GM19455 (cell line): ENCODE data around the gene SELENOT.
"Not testable (repeated sequence)": the region's sequence is repeated elsewhere in the genome, so short reads cannot be mapped to it uniquely, and the experiment has no call there.

ENCODE experiments used
- ATAC-seq: cut with Tn5 transposase; IDR thresholded peaks from one replicate; pipeline ENCODE4 v1.9.1; 2021; ENCODE audit not compliant: unreplicated experiment

The SELENOT gene

DNA sequence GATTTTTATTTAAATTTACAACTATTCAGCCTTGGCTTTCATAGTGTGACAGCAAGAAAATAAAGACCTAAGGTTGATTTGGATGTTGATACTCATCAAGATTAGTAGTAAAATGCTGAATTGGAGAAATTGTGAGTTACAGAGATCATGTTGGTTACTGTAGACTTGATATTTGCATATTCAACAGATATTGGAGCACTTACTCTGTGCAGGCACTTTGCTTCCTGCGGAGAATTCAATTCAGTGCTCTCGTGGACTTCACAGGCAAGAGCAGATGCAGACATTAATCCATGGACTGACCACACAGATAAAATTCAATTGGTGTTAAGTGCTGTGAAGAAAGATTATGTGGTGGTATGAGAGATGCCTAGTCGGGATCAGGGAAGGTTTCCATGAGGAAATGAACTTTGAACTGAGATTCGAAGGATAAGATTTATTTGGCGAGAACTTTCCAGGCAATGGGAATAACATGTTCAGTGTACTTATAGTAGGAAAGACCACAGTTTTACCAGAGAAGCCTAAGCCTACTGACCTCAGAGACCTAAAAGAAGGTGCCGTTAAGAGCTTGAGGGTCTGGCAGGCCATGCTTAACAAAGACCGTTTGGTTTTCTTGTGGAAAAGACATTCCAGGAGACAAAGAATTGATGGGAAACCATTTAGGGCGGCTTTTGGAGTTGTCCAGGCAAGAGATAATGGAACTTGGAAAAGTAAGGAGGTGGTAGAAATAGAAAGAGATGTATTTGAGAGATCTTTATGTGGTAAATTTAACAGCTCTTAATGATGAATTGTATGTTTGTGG, 4.3 kb downstream of the SELENOT start:
- no peak for ATAC-seq

DNA sequence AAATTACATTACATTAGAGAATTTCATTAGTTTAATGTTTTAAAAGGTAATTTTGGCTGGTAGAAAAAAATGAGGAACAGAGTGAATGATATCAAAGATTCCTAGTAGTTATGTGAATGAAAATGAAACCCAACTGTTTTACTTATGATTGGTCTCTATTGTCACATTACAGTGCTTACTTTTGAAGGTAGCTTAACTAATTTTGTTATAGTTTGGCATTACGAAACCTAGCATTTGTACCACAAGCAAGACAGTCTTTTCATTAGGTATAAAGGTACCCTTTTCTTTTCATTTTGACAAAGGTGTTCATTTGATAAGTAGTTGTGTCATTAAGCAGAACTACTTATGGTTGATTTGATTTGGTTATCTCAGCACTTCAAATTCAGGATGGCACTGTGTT, 6.9 kb downstream of the SELENOT start:
- ATAC-seq = no peak

DNA sequence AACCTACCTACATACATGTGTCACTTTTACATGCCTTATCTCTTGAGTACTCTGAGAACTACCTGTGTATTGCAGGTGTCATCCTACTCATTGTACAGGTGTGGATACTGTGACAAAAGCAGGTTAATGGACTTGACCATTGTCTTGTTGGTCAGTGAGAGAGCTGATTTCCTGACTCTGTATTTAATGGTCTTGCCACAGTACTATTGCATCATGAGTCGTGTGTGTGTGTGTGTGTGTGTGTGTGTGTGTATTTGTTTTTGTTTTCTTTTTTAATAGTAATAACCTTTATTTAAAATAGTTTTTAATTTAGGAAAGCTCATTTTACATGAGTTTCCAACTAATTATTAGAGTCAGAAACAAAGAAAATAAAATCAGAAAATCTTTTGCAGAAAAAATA, 7.7 kb downstream of the SELENOT start:
- no peak for ATAC-seq

DNA sequence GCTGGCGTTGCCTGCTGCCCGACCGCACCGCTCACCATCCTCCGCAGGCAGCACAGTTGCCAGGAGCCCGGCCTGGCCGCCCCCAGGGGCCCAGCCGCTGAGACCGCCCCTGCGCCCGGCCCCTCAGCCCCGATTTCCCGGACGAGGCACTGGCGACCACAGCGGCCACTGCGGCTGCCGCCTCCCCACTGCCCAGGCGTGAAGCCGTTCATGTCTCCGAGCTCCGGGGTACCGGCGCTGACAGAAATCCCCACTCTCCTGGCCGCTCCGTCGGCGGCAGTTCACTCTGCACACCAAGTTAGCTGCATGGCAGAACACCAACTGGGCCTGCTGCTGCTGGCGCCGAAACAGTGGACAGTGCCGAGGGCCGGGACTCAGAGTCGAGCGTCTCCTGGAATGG, 8.5 kb downstream of the SELENOT start:
- no peak for ATAC-seq

DNA sequence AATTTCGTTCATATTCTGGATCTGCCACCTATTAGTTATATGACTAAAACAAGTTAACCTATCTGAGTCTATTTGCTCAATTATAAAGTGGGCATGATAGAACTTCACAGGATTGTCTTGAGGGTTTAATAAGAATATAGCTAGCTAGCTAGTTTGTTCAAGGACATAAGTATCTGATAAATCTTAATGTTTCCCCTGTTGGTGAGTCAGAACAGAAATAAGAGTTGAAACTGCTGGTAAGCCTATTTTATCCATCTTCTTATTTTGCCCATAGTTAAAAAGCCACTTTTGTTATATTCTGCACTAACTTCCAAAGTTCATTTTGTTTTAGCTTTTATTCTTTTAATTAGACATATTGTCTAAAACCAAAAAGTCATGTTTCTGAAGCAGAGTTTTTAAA, 9.4 kb downstream of the SELENOT start:
- no peak for ATAC-seq

DNA sequence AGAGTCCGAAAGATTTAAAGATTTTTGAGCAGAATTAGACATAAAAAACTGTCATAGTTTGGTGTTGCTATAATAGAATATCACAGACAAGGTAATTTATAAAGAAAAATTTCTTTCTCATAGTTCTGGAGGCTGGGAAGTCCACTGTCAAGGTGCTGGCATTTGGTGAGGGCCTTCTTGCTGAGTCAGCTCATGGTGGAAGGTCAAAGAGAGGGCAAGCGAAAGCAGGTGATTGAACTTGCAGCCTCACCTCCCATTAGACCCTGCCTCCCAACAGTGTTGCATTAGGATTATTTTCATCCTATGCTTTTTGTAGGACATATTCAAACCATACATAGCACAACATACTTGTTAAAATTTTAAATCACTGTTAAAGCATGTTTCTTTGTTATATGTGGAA, 9.9 kb downstream of the SELENOT start:
- ATAC-seq = no peak

DNA sequence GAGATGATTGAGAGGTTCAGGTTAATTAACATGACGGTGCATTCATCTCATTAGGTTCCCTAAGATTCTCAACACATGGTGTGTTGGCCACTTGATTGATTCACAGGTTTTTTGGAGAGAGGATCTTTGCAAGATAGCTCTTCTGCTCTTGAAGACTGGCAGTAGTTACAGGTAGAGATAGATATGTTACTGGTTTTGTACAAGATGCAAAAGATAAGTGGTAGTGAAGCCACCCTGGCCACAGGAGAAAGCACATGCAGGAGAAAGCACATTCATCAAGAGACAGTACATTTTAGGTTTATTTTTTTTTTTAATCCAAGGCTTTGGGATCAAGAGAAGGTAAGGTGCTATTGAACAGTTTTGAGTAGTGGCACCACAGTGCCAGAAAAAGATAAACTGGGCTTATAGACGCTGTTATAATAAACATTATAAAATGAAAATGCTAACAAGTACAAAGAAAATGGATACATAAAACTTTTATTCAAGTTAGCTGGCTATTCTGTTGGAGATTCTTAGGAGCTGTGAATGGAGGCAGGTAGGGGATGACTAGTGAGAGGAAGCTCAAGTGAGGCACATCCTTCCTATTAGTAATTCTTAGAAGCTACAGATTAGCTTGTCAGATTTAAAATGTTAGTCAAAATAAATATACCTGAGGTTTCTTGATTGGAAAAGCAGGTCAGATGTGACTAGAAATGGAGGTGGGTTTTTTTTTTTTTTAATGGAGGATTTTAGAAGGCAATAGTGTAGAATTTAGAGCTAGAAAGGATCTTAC, 10.8 kb downstream of the SELENOT start:
- ATAC-seq = no peak

DNA sequence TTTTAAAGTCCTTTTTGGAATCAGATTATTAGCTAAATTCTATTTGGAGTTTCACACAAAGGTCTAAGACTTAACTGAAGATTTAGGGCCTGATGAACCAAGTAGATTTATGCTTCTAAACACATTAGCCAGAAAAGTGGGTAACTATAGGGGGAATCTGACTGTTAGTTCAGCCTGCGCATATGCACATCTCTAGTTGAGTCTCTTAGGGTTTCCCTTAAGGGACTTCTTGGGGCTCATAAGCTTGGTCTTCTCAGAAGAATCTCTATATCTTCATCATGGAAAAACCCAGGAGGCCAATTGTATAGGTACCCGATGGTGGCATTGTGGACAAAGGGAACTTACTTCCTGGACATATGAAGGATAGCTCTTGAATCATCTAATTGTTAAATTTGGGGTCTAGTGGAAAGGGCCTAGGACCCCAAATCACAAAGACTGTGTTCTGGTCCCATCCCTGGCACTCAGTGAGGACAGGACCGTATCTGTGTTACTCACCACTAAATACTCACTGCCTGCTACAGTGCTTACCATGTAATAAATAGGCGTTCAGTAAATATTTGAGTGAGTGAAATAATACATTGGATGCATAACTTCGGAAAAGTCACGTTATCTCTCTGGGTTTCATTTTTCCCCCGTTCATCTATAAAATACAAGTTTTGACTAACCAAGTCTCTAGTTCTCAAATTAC, 17.0 kb downstream of the SELENOT start:
- ATAC-seq = no peak

DNA sequence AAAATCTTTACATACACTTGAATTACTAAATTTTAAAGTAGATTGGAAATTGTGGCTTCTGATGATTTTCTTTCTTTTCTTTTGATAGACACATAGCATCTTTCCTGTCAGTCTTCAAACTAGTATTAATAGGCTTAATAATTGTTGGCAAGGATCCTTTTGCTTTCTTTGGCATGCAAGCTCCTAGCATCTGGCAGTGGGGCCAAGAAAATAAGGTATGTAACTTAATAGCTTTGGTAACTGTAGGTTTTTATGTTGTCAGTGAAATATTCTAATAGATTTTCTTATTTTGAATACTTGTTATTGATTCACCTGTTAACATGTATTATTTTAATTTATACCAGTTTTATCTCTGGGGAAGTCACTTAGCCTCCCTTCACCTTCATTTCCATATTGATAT, 19.8 kb downstream of the SELENOT start:
- not testable (repeated sequence) for ATAC-seq

DNA sequence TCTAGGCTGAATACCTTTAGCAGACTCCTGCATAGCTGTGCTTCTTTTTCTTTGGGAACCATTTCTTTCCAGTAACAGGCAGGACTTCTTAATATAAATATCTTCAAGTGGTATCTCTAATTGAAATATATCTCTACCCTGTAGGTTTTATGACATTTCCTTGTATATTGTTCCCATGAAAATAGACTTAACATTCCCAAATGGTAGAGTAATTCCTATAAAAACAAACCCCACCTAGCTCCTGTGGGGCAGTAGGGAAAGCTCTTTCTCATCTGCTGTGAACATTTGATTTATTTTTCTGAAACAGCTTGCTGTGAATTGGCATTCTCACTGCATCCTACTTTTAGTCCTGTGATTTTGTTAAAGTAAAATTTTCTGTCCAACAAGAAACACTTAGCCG, 20.8 kb downstream of the SELENOT start:
- no peak for ATAC-seq

DNA sequence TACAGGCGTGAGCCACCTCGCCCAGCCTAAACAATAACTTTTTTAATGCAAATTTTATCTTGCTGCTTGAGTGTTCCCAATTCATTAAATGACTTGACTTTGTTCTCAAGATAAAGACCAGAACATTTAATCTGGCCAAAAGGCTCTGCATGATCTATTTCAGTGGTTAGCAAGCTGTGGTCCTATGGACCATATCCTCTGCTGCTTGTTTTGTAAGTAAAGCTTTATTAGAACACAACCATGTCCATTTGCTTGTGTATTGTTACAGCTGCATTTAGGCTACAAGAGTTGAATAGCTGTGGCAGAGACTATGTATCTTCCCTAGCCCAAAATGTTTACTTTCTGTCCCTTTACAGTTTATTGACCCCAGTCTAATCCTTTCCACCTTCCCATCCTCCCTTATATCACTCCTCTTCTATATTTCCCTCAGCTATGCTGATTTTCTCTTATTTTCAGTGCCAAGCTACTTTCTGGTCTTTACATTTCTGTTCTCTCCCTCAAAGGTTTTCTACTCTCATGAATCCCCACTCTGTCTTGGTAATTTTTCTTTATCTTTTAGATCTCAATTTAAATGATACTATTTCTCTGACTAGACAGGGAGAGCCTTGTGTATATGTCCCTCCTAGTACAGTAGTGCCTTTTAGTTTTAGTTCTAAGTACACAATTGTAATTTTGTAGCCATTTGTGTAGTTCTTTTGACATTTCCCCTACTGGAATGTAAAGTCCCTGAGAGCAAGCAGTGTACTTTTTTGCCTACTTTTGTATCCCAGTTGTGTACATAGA, 23.2 kb downstream of the SELENOT start:
- no peak for ATAC-seq

DNA sequence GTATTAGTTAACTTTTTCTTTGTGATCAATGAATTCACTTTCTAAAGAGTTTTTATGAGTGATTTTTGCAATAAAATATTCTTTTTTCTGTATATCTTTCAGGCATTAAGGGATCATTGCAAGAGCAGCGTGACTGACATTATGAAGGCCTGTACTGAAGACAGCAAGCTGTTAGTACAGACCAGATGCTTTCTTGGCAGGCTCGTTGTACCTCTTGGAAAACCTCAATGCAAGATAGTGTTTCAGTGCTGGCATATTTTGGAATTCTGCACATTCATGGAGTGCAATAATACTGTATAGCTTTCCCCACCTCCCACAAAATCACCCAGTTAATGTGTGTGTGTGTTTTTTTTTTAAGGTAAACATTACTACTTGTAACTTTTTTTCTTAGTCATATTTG, 24.4 kb downstream of the SELENOT start:
- no peak for ATAC-seq

DNA sequence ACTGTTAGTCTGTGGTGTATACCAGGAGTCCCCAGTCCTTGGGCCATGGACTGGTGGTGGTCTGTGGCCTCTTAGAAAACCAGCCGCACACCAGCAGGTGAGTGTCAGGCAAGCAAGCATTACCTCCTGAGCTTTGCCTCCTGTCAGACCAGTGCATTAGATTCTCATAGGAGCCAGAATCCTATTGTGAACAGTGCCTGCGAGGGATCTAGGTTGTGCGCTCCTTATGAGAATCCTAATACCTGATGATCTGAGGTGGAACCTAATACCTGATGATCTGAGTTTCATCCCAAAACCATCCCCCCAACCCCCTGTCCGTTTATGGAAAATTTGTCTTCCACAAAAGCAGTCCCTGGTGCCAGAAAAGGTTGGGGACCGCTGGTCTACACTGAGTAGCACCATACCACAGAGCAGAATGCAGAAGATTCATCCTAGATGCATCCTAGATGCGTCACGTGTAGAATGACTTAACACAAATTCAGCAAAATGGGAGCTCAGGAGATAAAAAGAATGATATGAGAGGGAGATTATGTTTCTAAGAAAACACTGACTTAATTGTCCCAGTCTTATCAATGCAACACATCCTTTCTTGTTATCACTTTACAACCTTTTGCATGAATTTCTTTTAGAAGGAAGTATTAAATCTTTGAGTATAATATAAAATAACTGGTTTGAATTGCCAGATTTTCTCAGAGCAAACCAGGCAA, 28.5 kb downstream of the SELENOT start:
- ATAC-seq = no peak

DNA sequence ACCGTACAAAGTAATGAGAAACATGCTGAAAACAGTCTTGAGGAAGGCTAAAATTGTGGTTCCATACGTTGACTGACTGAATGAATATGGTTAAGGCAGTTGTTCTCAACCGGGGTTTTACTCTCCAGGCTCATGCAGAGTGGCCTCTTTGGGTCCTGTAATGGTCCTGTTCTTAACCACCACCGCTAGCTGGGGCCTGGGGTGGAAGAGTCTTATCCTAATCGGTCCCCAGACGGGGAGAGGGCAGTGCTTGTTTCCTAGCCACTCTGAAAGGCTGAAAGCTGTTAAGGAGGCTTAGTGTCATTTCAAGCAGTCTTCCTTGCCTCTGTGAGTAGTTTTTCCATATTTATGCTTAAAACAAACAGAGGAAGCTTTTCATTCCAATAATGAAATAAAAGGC, 32.0 kb downstream of the SELENOT start:
- no peak for ATAC-seq

DNA sequence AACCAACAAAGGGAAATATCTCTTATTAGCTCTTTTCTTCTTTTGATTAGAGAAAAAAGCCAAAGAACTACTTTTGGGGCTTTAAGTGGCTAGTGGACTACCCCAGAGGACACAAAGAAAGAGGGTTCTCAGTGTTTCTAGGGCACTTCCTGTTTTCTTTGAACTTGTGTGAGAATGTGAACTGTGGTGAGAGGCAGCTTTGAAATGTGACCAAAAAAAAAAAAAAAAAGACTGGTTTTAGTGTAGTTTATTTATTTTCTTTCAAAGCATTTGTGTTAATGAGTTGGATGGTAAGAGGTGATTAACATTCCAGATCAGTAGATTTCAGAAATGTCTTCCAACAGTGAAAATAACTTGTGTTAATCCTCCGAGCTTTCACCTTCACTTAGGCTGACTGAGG, 32.4 kb downstream of the SELENOT start:
- no peak for ATAC-seq

DNA sequence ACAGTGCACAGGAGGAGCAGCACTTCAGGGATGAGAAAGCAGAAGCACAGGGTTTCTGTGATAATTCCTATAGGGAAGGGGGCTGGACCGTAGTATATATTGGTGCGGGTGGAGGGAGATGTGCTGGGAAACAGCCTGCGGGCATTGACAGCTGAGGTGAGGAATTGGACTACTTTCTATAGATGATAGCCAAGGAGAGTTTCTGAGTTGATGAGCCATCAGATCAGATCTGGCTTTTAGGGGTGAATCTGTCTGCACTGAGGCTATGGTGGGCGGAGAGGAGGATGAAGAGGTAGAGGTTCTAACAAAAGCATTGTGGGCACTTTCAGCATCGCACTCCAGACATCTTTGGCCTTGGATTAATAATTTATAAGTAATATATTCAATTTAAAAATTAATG, 33.1 kb downstream of the SELENOT start:
- ATAC-seq = no peak

DNA sequence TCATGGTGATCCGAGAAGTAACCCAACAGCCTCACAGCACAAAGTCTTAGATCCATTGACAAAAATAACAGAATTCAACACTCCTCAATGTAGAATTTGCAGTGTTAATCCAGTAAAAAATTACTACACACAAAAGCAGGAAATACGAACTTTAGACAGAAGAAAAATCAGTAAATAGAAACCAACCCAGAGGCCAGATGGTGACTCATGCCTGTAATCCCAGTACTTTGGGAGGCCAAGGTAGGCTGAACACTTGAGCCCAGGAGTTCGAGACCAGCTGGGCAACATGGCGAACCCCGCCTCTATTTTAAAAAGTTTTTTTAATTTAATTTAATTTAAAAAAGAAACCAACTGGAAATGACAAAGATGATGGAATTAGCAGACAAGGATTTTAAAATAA, 36.1 kb downstream of the SELENOT start:
- ATAC-seq = no peak

DNA sequence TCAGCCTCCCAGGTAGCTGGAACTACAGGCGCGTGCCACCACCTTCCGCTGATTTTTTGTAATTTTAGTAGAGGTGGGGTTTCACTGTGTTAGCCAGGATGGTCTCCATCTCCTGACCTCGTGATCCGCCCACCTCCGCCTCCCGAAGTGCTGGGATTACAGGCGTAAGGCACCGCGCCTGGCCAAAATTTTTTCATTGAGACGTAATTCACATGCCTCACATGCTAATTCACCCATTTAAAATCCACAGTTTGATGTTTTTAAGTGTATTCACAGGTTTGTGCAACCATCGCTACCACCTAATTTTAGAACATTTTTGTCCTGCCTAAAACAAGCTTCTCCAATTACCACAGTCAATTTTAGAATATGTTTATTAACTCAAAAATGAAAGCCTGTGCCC, 37.1 kb downstream of the SELENOT start:
- ATAC-seq = no peak

DNA sequence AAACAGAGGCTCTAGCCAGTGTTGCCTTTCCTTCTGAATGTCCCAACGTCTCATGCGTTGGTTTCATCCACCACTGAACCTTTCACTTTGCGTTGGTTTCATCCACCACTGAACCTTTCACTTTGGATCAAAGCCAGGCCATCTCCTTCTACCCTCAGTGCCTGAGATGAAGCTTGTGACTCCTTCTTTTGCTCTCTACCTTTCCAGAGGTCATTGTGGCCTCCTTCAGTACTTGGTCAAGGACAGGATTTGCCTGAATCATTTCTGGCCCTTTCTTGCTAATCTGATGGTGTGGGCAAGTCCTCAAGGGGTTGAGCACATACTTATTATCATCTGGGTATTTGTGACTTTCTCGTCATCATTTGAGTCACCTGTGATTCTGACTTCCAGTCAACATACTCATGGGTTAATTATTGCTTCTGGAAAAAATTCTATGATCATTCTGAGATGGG, 50.0 kb downstream of the SELENOT start:
- no peak for ATAC-seq

DNA sequence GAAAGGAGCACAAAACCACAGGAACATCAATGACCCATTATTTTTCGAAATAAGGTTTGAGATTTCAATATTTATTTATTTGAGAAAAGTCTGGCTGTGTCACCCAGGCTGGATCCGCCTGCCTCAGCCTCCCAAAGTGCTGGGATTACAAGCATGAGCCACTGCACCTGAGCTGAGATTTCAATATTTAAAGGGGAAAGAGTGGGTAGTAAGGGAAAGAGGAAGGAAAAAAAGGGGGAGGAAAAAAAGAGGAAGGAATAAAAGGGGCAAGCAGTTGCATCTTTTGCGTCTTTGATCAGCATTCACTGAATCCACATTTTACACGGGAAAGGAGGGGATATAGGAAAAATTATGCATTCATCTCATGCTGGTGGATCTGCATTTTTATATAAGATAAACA, 53.2 kb downstream of the SELENOT start:
- ATAC-seq = no peak
